Panc1 (cell line): ENCODE data around the gene ATP9A. TPM values are rescaled to one million over a fixed set of nuclear protein-coding genes. Genes with fewer than 3 reads are reported as not detected.
A peak's percentile ranks its signal among the peaks of the same experiment; 100 is the strongest.

Experiments used
- ATAC-seq: fragments of 200-7000 bp; cut with Tn5 transposase; 2 replicates; pipeline ENCODE4 v1.9.1; 2020; ENCODE audit warnings: mild to moderate bottlenecking, moderate library complexity
- BruUV-seq: library from RNA; stranded (reverse); fragments of 400-500 nt; replicated peaks from 2 replicates; lab custom pipeline; 2021; lab: Mats Ljungman, UMichigan
- CTCF ChIA-PET: fragments of 300-600 bp; sonication (Branson Sonifier 250); formaldehyde crosslinking; loops from one replicate; lab custom pipeline; 2022; ENCODE audit warnings: antibody characterized with exemption; lab: Charles Lee
- POLR2A ChIA-PET: fragments of 300-600 bp; sonication (Branson Sonifier 250); formaldehyde crosslinking; loops from one replicate; lab custom pipeline; 2022; ENCODE audit warnings: antibody characterized with exemption; lab: Charles Lee
- DNase-seq: peaks from one replicate; pipeline ENCODE4 v3.0.0-alpha.2; 2010; ENCODE audit warnings: low read depth, low spot score
- H3K27ac ChIP-seq: 2 replicates; pipeline ENCODE4 v1.5.1; 2011; ENCODE audit warnings: mild to moderate bottlenecking, low read length, inconsistent platforms
- H3K27me3 ChIP-seq: fragments of 200-500 bp; sonication (Bioruptor generic); 2 replicates; pipeline ENCODE4 v1.6.0; 2014; ENCODE audit warnings: low read length, inconsistent platforms; ENCODE audit not compliant: control insufficient read depth, insufficient read depth
- H3K36me3 ChIP-seq: fragments of 200-500 bp; sonication (Bioruptor generic); 2 replicates; pipeline ENCODE4 v1.5.1; 2014; ENCODE audit warnings: inconsistent platforms, mild to moderate bottlenecking, low read length, moderate library complexity; ENCODE audit not compliant: control insufficient read depth, insufficient read depth
- H3K4me1 ChIP-seq: 2 replicates; pipeline ENCODE4 v1.5.1; 2011; ENCODE audit warnings: inconsistent platforms, mild to moderate bottlenecking, low read length, moderate library complexity; ENCODE audit not compliant: control insufficient read depth, insufficient read depth
- H3K4me3 ChIP-seq, 2 experiments: 2 replicates each; pipeline ENCODE4 v1.5.1; 2011 to 2012; ENCODE audit warnings: low read depth in 2 of 2, low read length in 2 of 2, mild to moderate bottlenecking in 2 of 2, inconsistent platforms in 1 of 2, moderate library complexity in 1 of 2
- H3K9me3 ChIP-seq: fragments of 200-500 bp; sonication (Bioruptor generic); 2 replicates; pipeline ENCODE4 v1.5.1; 2014; ENCODE audit warnings: low read depth, mild to moderate bottlenecking, inconsistent platforms, low read length, moderate library complexity; ENCODE audit not compliant: control insufficient read depth, insufficient read depth
- POLR2AphosphoS5 ChIP-seq: IDR thresholded peaks from 2 replicates; pipeline ENCODE4 v1.6.1; 2012; ENCODE audit warnings: mild to moderate bottlenecking, low read depth, low read length, moderate library complexity
- SIN3A ChIP-seq: IDR thresholded peaks from 2 replicates; pipeline ENCODE4 v1.6.1; 2012; ENCODE audit warnings: low read depth, mild to moderate bottlenecking, low read length, moderate library complexity, borderline replicate concordance; ENCODE audit not compliant: insufficient read depth
- TCF7L2 ChIP-seq: IDR thresholded peaks from 2 replicates; pipeline ENCODE4 v1.6.1; 2011; ENCODE audit warnings: mild to moderate bottlenecking, low read depth, low read length, inconsistent platforms
- in situ Hi-C: cut with HindIII; loops from 2 replicates; pipeline ENCODE4 v1.10.0; 2016; ENCODE audit warnings: low sequenced_read_pairs, low pct_unique_long_range_greater_than_20kb
- intact Hi-C: fragments of 100-400 bp; cut with micrococcal nuclease; formaldehyde crosslinking; loops from one replicate; pipeline ENCODE4 v1.10.0; 2022; ENCODE audit not compliant: unreplicated experiment
- total RNA-seq: library from RNA; stranded (reverse); gene quantifications from one replicate; pipeline ENCODE4 v1.2.1, GENCODE V29; 2021; ENCODE audit not compliant: unreplicated experiment
- TF ChIP-seq, protein P1 (sequence below): fragments of 450-650 bp; IDR thresholded peaks from 2 replicates; pipeline ENCODE4 v1.5.1; 2017; ENCODE audit warnings: mild to moderate bottlenecking
- TF ChIP-seq, protein P2 (sequence below), 2 experiments: IDR thresholded peaks; 2 replicates each; pipeline ENCODE4 v1.6.1; 2011 to 2012; ENCODE audit warnings: low read depth in 2 of 2, control low read depth in 1 of 2, low read length in 1 of 2, mild to moderate bottlenecking in 1 of 2, moderate library complexity in 1 of 2; ENCODE audit not compliant: insufficient read depth in 1 of 2

The ATP9A gene
- total RNA-seq, 1 experiment from 2014 or later = 8.7 TPM

DNA sequence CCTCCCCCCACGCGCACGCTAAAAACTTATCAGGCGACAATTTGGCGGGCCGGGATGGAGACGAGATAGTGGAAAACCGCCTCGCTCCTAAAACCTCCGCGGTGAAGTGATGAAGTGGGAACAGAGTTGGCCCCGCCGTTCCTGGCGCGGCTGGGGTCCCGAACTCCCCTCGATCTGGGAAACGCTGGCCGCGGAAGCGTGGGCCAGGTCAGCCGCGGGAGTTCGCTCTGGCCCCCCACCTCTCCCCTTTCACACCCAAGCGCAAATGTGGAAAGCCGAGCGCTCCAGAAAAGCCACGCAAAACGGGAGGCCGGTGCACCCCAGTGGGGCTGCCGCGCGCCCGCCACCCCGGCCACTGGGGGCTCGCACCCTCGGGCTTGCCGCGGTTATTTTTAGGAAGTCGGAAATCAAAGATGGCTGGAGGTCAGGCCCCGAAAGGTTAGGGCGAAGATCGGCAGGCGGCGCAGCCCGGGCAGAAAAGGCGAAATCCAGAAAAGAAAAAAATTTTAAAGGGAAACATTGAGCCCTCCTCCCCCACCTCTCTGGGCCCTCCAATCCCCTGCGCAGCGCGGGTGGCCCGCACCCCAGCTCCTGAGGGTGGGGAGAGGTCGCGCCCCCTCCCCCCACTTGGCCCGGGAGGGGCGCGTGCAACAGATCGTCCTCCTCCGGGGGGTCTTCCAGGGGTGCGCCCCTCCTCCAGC, 33.1 kb upstream of the ATP9A start:
- Histone ChIP-seq H3K27me3 (no peaks in the 10 kb centered on the region), H3K36me3 (no peaks in the 10 kb centered on the region), H3K27ac (peak overlapping the region; percentile 72), H3K4me1 (peaks cover 11% of the 10 kb centered on the region), H3K9me3 (no peaks in the 10 kb centered on the region), H3K4me3 (peak overlapping the region; percentile 50 to 65)
- ATAC-seq = peak; percentile 27; the same call in 1 of the 2 replicates
- POLR2A ChIA-PET = no interaction called here
- no peak for TF ChIP-seq POLR2AphosphoS5
- TF ChIP-seq, protein P1, sequence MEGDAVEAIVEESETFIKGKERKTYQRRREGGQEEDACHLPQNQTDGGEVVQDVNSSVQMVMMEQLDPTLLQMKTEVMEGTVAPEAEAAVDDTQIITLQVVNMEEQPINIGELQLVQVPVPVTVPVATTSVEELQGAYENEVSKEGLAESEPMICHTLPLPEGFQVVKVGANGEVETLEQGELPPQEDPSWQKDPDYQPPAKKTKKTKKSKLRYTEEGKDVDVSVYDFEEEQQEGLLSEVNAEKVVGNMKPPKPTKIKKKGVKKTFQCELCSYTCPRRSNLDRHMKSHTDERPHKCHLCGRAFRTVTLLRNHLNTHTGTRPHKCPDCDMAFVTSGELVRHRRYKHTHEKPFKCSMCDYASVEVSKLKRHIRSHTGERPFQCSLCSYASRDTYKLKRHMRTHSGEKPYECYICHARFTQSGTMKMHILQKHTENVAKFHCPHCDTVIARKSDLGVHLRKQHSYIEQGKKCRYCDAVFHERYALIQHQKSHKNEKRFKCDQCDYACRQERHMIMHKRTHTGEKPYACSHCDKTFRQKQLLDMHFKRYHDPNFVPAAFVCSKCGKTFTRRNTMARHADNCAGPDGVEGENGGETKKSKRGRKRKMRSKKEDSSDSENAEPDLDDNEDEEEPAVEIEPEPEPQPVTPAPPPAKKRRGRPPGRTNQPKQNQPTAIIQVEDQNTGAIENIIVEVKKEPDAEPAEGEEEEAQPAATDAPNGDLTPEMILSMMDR = peak; percentile 51
- in situ Hi-C loops = no loop called here
- DNase-seq = no peak
- BruUV-seq = no TSS peak
- CTCF ChIA-PET = no interaction called here
- intact Hi-C loops = loop anchor here (5.0 kb wide), 1 partner anchor 261 kb away; no protein-coding TSS in a partner anchor

DNA sequence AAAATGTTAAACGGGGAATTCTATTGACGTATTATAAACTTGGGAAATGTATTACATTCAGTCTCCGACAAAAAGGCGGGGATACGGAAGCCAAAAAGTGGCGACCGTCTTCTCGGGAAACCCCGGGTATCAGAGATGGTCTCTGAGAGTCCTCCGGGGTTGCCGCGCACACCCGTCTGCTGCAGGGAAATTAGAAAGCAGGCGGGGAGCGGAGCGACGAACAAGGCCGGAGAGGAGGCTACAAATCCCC, 32.6 kb upstream of the ATP9A start:
- DNase-seq (no peak), ATAC-seq (peak; percentile 15; the same call in 1 of the 2 replicates)
- peaks cover 11% of the 10 kb centered on the region for H3K4me1 ChIP-seq
- in situ Hi-C loops (no loop called here), intact Hi-C loops (loop anchor here (5.0 kb wide), 1 partner anchor 262 kb away; no protein-coding TSS in a partner anchor)
- peak overlapping the region; percentile 72 for H3K27ac ChIP-seq
- no TSS peak for BruUV-seq
- H3K36me3 ChIP-seq = no peaks in the 10 kb centered on the region
- ChIA-PET POLR2A (no interaction called here), CTCF (interaction anchor here (1.0 kb wide), 1 partner anchor 165 kb away, joined by 4 read pairs; no protein-coding TSS in a partner anchor)
- peak overlapping the region; percentile 50 to 65 for H3K4me3 ChIP-seq
- no peaks in the 10 kb centered on the region for H3K9me3 ChIP-seq
- no peaks in the 10 kb centered on the region for H3K27me3 ChIP-seq
- TF ChIP-seq, protein P1 = no peak
- TF ChIP-seq, protein P2, sequence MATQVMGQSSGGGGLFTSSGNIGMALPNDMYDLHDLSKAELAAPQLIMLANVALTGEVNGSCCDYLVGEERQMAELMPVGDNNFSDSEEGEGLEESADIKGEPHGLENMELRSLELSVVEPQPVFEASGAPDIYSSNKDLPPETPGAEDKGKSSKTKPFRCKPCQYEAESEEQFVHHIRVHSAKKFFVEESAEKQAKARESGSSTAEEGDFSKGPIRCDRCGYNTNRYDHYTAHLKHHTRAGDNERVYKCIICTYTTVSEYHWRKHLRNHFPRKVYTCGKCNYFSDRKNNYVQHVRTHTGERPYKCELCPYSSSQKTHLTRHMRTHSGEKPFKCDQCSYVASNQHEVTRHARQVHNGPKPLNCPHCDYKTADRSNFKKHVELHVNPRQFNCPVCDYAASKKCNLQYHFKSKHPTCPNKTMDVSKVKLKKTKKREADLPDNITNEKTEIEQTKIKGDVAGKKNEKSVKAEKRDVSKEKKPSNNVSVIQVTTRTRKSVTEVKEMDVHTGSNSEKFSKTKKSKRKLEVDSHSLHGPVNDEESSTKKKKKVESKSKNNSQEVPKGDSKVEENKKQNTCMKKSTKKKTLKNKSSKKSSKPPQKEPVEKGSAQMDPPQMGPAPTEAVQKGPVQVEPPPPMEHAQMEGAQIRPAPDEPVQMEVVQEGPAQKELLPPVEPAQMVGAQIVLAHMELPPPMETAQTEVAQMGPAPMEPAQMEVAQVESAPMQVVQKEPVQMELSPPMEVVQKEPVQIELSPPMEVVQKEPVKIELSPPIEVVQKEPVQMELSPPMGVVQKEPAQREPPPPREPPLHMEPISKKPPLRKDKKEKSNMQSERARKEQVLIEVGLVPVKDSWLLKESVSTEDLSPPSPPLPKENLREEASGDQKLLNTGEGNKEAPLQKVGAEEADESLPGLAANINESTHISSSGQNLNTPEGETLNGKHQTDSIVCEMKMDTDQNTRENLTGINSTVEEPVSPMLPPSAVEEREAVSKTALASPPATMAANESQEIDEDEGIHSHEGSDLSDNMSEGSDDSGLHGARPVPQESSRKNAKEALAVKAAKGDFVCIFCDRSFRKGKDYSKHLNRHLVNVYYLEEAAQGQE (IDR thresholded peaks at IDR 0.05; ENCODE audit: insufficient read depth in 1 of 2, low read depth in 2 of 2, low read length in 1 of 2) = no peak
- TF ChIP-seq SIN3A = no peak
- no peak for TF ChIP-seq POLR2AphosphoS5
- no peak for TF ChIP-seq TCF7L2
